ENCODE results near the gene DMKN. TPM values are rescaled to one million over a fixed set of nuclear protein-coding genes. Genes with fewer than 3 reads are reported as not detected.

Gene DMKN
- total and polyA plus RNA-seq, 2 of the 8 experiments (the other 6 are each of a cell fraction or from before 2014, with no cell fraction given): 290 to 330 TPM

GRCh38 chr19:35522745-35523327 lies 9.4 kb upstream of the DMKN start:
- POLR2A ChIA-PET (ENCODE audit: partially characterized antibody): interaction anchor here (4.6 kb wide), 1 partner anchor 14 kb away, joined by 34 read pairs; no protein-coding TSS in a partner anchor

More at GRCh38 chr19:35522745-35523327, 9.4 kb upstream of the DMKN start:
- Histone ChIP-seq H3K27ac (ENCODE audit: low read depth, low read length) (no peak overlapping the region), H3K4ac (replicated peaks; ENCODE audit: insufficient read length, low read depth, low read length) (no peak overlapping the region), H2BK15ac (ENCODE audit: low read length) (no peak overlapping the region), H2BK20ac (ENCODE audit: low read length) (no peak overlapping the region), H3K23ac (ENCODE audit: insufficient read length) (no peak overlapping the region), H4K91ac (replicated peaks; ENCODE audit: insufficient read length, low read length) (no peak overlapping the region), H3K9ac (replicated peaks in 1 of 4; ENCODE audit: extremely low read depth in 1 of 4, low read depth in 3 of 4, low read length in 3 of 4) (no peak overlapping the region), H3K36me3 (ENCODE audit: control insufficient read depth in 2 of 4, insufficient read depth in 4 of 4, low read length in 3 of 4) (no peaks in the 10 kb centered on the region), H3K23me2 (ENCODE audit: low read depth, low read length) (peaks cover 3% of the 10 kb centered on the region; the same call in 1 of the 2 replicates), H2BK12ac (ENCODE audit: low read depth, low read length) (no peak overlapping the region), H4K20me1 (replicated peaks in 1 of 2; ENCODE audit: control insufficient read depth in 1 of 2, insufficient read depth in 2 of 2, low read length in 2 of 2) (no peaks in the 10 kb centered on the region), H3K79me2 (ENCODE audit: control insufficient read depth in 1 of 2, insufficient read depth in 2 of 2, low read length in 2 of 2) (no peaks in the 10 kb centered on the region), H3K4me3 (ENCODE audit: extremely low read depth in 1 of 4, insufficient read depth in 2 of 4, low read depth in 3 of 4, low read length in 4 of 4) (no peak overlapping the region), H3K9me3 (ENCODE audit: insufficient read depth in 2 of 2, low read depth in 1 of 2, low read length in 1 of 2) (no peaks in the 10 kb centered on the region), H3K4me1 (replicated peaks in 1 of 4; ENCODE audit: control insufficient read depth in 3 of 4, insufficient read depth in 4 of 4, low read length in 3 of 4) (peaks cover 7 to 22% (median 14%) of the 10 kb centered on the region in 4 experiments), H2BK120ac (replicated peaks; ENCODE audit: low read depth, low read length) (no peak overlapping the region), H4K5ac (ENCODE audit: insufficient read length, low read depth, low read length) (no peak overlapping the region), H3K14ac (ENCODE audit: insufficient read length) (no peak overlapping the region), H3K18ac (ENCODE audit: extremely low read depth, low read length) (no peak overlapping the region), H3K27me3 (replicated peaks in 1 of 4; ENCODE audit: control insufficient read depth in 3 of 4, extremely low read depth in 1 of 4, insufficient read depth in 3 of 4, low read length in 3 of 4) (peaks cover 0 to 3% (median 0%) of the 10 kb centered on the region in 4 experiments; a peak in 2 of 7 replicates), H3K79me1 (ENCODE audit: low read depth, low read length) (no peaks in the 10 kb centered on the region), H2AFZ (ENCODE audit: low read length) (no peak overlapping the region), H4K8ac (ENCODE audit: extremely low read depth, insufficient read depth, low read length) (no peak overlapping the region), H2AK5ac (ENCODE audit: low read depth, low read length) (no peak overlapping the region), H3K4me2 (ENCODE audit: insufficient read depth in 1 of 2, low read depth in 2 of 2, low read length in 2 of 2) (no peak overlapping the region), H2BK5ac (ENCODE audit: low read depth, low read length) (no peak overlapping the region), H3K56ac (replicated peaks; ENCODE audit: insufficient read length, low read depth, low read length) (no peak overlapping the region)
- CTCF ChIA-PET (ENCODE audit: partially characterized antibody): interaction anchor here (1.1 to 2.3 kb wide), 3 partner anchors 8 to 33 kb away, joined by 3 to 9 read pairs (median 5); no protein-coding TSS in a partner anchor
- 80% methylated on average over 12 of the region's 12 CpGs; no CpG with 5 or more reads in 1 of the 2 experiments for WGBS, 2 experiments (ENCODE audit: extremely low coverage in 1 of 2, insufficient coverage in 1 of 2, insufficient read length in 1 of 2, insufficient replicate concordance in 2 of 2, low coverage in 1 of 2, low lambda C conversion rate in 2 of 2, missing lambda C conversion rate in 1 of 2)
- FAIRE-seq (no peak), DNase-seq (ENCODE audit: low read depth in 1 of 2, low spot score in 2 of 2) (no peak)
- no peak for TF ChIP-seq BACH1 (IDR thresholded peaks at IDR 0.05; ENCODE audit: low read length)
- TF ChIP-seq ATF2 (IDR thresholded peaks at IDR 0.05; ENCODE audit: low read length): no peak
- TF ChIP-seq RFX5 (IDR thresholded peaks at IDR 0.05; ENCODE audit: borderline replicate concordance, low read depth, low read length): no peak
- no peak for TF ChIP-seq MAX (IDR thresholded peaks at IDR 0.05)
- no peak for TF ChIP-seq CBX5 (IDR thresholded peaks at IDR 0.05; ENCODE audit: low read depth, low read length)
- TF ChIP-seq SUZ12 (IDR thresholded peaks at IDR 0.05; ENCODE audit: low read length): no peak
- TF ChIP-seq RXRA (IDR thresholded peaks at IDR 0.05; ENCODE audit: insufficient read depth, low read depth, low read length): no peak
- no peak for TF ChIP-seq POLR2A (IDR thresholded peaks at IDR 0.05; ENCODE audit: control extremely low read depth in 1 of 2, low read depth in 2 of 2, low read length in 2 of 2)
- TF ChIP-seq JUND (IDR thresholded peaks at IDR 0.05; ENCODE audit: low read length): no peak

Measured in H1 (cell line).